HG03521 (cell line): Measurements from ENCODE around the gene CAV1.

ENCODE experiments used
- ATAC-seq: cut with Tn5 transposase; IDR thresholded peaks from one replicate; pipeline ENCODE4 v1.9.1; 2021; ENCODE audit warnings: mild to moderate bottlenecking, moderate library complexity; ENCODE audit not compliant: unreplicated experiment

CAV1 gene

DNA sequence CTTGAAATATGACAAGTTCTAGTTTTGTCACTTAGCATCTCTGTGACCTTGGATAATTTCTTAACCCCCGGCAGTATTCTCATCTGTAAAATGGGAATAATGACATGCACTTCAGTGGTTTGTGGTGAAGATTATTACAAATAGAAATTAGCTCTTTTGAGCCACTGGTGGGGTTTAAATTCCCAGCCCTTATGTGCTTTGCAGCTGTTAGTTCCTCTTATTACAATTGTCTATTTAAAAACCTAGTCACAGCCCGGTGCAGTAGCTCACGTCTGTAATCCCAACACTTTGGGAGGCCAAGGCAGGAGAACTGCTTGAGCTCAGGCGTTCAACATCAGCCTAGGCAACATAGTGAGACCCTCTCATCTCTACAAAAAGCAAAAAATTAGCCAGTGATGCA lies 30.1 kb downstream of the CAV1 start:
- no peak for ATAC-seq

DNA sequence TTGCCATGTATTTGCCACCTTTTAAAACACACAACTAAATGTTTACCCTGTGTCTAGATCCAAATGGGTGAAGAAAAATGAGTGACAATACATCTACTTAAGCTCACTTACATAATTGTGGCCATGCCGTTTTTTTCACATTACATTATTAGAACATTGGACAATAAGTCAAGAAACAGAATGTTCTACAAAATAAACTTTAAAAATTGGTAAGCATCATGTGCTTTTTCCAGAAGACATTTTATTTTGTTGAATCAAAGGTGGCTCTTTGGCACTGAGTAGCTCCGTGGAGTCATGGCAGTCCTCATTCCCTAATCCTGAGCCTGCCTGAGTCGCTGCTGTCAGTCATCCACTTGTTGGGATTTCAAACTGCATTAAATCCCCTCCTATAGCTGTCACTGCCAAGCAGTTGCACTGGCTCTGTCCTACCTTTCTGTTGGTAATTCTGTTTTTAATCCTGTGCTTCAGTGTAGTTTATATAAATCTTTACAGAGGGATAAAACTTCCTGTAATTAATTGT lies 32.3 kb downstream of the CAV1 start:
- no peak for ATAC-seq

DNA sequence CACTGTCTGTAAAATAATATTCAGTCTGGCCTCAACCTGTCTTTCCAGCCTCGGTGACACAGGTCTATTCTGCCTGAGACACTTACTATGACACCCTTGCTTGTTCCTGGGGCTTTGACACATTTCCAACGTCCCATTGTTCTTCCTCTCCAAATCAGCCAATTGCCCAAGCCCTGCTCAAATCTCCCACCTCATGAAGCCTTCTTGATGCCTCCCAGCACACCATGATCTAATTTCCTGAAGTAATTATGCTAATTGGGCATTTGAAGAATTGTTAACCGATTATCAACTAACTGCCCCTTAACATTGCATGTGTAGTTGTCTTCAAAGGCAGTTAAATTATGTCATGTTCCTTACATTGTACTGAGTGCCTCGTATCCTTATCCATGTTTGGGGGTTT lies 33.1 kb downstream of the CAV1 start:
- ATAC-seq: no peak

DNA sequence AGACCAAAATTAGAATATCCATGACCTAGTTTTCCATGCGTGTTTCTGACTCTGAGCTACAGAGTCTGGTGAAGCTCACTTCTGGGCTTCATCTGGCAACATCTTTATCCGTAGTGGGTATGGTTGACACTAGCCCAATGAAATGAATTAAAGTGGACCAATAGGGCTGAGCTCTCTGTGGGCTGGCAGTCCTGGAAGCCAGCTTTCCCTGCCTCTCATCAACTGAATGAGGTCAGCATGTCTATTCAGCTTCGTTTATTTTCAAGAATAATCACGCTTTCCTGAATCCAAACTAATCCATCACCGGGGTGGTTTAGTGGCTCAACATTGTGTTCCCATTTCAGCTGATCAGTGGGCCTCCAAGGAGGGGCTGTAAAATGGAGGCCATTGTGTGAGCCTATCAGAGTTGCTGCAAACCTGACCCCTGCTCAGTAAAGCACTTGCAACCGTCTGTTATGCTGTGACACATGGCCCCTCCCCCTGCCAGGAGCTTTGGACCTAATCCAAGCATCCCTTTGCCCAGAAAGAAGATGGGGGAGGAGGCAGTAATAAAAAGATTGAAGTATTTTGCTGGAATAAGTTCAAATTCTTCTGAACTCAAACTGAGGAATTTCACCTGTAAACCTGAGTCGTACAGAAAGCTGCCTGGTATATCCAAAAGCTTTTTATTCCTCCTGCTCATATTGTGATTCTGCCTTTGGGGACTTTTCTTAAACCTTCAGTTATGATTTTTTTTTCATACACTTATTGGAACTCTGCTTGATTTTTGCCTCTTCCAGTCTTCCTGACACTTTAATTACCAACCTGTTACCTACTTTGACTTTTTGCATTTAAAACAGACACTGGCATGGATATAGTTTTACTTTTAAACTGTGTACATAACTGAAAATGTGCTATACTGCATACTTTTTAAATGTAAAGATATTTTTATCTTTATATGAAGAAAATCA lies 35.5 kb downstream of the CAV1 start:
- ATAC-seq: no peak

DNA sequence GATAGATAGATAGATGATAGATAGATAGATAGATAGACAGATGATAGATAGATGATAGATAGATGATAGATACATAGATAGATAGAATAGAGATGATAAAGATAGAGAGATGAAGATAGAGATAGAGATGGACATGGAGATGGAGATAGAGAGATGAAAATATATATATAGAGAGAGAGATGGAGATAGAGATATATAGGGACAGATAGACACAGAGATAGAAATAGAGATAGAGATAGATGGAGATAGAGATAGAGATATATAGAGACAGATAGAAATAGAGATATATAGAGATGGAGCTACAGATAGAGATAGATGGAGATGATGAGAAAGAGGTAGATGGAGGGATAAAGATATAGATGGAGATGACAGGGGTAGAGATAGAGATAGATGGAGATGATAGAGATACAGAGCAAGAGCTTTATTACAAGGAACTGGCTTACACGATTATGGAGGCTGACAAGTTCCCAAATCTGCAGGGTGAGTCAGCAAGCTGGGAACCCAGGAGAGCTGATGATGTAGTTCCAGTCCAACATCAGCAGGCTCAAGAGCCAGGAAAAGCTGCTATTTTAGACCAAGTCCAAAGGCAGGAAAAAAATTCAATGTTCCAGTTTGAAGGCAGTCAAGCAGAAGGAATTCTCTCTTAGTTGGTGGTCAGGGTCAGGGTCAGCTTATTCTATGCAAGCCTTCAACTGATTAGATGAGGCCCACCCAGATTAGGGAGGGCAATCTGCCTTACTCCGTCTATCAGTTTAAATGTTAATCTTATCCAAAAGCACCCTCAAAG lies 37.1 kb downstream of the CAV1 start:
- ATAC-seq: no peak

DNA sequence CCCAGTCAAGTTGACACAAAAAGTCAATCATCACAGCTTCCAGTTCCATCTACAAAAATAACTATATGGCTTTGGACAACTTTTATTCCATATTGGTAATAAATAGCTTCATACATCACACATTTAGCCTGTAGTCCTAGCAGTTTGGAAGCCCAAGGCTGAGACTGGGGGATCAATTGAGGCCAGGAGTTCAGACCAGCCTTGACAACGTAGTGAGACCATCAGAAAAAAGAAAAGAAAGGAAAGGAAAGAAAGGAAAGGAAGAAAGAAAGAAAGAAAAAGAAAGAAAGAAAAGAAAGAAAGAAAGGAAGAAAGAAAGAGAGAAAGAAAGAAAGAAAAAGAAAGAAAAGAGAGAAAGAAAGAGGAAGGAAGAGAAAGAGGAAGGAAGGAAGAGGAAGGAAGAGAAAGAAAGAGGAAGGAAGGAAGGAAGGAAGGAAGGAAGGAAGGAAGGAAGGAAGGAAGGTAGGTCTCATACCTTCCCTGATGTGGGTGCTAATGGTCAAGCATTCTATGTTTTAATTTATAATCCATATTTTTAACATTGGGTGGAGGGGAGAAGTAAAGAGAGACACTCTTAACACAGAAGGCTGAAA lies 37.8 kb downstream of the CAV1 start:
- ATAC-seq: no peak

DNA sequence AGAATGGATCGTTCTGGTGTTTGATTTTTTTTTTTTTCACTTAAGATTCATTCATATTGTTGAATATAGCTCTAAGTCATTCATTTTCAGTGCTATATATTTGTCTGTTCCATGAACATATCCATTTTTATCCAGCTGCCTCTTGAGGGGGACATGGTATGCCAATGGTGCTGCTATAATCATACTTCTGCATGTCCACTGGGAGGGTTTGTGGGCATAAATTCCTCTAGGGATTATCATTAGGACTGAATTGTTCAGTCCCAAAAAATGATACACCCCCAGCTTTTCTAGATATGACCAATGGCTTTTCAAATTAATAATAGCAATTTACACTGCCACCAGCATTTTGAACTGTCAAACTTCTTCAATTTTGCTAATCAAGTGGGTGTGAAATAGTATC lies 41.1 kb downstream of the CAV1 start:
- no peak for ATAC-seq

DNA sequence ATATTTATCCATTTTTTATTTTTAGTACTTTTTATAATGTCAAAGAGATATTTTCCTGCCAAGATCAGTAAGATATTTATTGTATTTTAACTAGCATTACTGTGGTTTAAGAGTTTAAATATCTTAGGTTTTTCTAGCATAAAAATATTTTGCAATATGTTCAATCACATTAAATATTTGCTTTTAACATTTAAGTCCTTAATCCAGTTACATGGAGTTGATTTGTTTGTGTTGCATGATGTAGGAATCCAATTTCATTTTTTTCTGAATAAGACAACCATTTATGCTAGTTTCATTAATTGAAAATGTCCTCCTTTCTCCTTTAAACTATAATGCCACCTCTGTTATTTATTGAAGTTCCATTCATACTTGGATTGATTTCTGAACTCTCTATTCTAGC lies 41.8 kb downstream of the CAV1 start:
- no peak for ATAC-seq

DNA sequence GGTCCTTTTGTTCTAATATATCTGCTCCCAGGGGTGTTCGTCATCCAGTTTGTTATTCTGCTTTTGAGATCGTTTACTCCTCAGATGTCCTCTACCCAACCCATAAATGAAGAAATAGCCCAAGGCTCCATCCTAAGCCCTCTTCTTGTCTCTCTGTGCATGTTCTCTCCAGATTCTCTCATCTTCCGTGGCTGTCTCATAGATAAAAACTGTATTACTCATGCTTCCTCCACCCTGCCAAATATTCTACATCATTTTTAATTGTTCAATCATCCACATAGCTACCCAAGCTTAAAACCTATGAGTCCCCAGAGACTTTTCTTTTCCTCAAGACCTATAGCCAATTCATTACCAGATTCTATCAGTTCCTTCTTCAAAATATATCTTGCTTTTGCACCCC lies 44.9 kb downstream of the CAV1 start:
- no peak for ATAC-seq

DNA sequence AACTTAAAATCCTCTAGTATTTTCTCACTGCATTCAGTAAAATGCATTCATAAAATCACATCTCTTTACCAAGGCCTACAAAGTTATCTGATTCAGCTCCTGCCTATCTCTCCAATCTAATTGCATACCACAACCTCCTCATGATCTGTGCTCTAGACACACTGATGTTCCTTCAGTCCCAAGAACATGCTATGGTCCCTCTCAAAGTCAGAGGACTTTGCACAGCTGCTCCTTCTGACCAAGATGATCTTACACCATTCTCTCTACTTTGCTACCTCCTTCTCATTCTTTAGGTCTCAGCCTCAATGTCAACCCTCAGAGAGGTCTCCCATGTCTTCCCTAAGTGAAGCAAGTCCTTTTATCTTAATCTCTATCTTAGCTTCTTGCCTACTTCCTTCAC lies 45.5 kb downstream of the CAV1 start:
- ATAC-seq: no peak

DNA sequence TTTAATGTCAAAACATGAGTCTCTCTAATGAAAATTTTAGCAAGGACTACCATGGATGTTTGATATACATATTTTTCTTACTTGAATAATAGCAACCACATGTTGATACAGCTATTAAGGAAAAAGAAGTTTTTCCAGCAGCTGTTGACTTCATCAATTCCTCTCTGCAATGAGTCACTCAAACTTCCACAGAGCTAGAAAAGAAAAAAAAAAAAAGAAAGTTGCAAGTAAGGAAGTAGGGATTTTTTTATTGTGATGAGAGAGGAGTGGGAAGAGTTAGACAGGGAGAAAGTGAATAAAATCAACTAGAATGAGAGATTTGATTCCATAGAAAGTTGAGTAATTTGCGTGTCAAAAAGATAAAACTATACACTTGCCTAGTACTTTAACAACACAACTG lies 46.2 kb downstream of the CAV1 start:
- no peak for ATAC-seq

DNA sequence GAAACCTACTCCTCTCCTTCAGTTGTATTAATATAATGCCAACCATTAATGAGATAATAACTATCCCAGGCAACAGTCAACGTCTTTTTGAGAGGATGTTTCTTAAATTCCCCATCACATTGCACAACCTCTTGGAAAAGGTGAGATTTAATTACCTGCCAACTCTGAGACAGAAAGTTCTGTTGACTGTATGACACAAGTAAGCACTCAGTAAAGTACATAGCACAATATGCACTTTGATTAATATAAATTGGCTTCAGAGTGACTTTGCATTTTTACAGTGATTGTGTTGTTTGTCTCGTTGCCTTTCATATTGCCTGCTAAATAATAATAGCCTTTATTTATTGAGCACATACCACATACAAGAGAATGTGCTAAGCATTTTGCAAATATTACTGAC lies 46.7 kb downstream of the CAV1 start:
- no peak for ATAC-seq

DNA sequence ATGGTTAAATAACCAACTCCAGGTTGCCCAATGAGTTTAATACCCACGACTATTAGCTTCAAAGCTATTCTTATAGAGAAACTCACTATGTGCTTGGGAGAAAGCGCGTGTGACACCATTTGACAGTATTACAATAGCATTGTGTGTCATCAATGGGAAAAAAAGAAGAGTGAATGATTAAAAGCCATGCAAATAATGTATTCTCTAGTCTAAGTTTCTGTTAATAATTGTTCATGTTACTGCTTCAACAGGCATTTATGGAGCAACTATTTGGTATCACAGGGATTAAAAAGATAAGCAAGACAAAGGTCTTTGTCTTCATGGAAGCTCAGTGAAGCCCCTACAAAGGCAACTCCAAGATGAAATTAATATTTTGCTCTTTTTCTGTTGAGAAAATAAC lies 47.2 kb downstream of the CAV1 start:
- ATAC-seq: no peak

DNA sequence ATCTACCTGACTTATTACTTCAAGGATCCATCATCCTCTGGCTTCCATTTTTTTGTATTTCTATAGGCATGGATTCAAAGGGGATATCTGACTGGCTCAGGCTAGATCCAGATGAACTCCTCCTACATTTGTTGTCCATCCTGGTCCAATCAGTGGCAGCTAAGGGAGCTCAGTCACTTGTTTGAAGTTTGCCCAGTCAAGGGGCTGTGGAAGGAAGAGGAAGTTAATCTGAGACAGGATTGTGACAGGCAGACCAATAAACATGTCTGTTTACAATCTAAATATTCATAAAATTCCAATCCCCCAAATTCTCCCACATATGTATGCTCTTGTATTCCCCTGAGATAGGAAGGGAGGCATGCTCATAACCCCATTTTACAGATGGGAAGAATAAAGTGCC lies 48.7 kb downstream of the CAV1 start:
- ATAC-seq: no peak

DNA sequence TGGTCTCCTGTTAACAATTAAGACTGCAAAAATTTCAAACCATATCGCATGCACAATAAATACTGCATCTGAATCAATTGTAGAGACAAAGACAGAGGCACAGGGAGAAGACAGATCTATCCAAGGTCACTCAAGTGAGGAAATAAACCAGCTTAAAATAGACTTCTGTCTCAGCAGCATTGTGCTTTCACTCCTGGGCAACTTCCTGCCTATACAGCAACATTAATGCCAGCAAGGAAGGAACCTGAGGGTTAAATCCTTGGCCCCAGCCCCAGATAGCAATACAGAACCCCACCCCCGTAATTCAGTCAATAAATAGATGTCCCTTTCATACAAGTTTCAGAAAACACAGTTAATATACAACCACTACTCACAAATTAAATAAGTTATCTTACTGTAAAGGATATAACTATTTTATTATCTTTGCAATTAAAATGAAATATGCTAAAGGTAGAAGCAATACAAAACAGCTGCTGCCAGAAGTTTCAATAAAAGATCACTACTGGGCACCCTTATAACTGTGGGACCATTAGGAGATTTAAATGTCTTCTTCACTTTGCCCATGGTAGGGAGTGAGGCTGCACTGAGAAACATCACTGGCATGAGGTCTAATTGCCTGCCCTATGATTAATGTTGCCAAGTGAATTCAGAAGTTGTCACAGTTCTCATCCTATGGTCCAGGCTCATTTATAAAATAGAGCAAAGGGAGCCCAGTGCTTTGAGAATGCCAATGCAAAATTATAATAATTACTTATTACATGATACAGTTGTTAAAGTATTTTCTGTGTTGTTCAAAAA lies 49.4 kb downstream of the CAV1 start:
- ATAC-seq: no peak

DNA sequence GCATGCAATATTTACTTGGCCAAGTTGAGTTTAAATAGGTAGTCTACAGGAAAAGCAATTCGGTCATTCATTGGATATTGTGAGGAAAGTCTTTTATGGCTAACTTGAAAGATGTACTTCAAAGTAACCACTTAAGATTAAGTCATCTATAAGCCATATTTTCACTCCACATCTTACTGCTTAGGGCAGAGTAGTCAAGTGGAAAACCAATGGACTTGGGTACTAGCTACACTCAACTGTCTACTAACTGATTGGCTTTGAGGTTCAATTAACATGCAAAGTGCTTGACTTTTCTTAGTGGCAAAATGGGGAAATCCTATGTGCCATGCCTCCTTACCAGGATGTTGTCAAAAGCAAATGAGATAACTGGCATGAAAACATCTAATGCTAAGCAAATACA lies 51.0 kb downstream of the CAV1 start:
- no peak for ATAC-seq

DNA sequence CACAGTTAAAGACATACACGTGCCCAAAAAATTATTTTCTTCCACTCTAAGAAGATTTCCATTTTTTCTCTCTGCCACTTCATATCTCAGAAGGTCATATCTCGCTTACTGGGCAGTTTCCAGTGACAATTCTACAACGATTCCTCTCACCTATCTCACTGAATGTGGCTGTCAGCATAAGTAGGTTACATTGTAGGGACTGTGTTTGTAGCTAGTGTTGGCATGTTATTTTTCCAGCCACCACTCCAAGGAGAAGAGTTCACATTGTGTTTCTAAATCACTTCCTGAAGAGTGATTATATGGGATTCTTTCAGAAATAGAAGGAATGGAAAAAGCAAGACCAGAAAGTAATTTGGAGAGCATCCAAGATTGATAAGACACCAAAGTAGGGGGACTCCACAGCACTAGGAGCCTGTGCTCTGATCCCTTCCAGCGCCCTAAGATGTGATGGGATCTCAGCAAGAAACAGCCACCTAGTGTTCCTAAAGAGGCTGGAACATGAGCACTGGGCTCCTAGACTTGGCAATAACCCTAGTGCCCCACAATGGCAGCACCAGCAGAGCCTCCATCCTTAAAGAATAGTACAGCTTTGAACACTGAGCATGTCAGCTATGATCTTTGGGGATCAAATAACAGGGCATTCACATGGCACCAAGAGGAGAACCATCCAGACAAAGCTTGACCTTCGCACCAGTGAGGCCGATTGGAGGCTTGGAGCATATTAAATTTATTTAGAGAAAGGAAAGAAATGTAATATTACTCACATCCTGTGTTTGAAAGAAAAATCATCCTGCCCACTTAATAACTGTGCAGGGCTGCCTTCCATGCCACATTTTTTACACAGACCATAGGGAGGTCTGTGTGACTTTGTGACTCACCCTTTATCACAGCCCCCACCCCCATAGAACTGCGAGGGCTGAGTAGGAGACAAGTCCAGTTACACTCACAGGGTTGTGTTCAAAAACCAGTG lies 51.8 kb downstream of the CAV1 start:
- no peak for ATAC-seq

DNA sequence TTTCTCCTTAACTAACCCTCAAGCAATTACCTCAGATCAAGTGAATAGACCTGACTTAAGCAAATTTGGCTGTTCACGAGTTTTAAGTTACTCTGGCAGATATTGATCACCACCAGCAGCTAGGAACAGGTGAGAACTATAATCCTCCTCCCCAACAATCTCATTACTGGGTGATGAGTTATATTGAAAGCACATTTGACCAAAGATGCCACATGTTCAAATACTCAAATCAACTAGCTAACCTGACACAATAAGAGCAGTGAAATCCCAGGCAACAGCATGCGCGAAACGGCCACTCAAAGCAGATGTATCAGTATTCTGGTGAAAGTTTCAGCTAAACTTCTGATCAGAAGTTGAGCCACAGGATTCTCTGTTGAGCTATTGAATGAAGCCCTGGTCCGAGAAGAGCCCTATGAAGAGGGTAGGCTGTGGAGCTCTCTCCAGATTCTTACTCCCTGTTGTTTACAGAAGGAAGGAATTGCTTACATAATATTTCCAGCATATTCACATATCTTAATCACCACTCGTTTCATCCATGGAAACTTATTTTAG lies 52.6 kb downstream of the CAV1 start:
- ATAC-seq: peak; percentile 75

DNA sequence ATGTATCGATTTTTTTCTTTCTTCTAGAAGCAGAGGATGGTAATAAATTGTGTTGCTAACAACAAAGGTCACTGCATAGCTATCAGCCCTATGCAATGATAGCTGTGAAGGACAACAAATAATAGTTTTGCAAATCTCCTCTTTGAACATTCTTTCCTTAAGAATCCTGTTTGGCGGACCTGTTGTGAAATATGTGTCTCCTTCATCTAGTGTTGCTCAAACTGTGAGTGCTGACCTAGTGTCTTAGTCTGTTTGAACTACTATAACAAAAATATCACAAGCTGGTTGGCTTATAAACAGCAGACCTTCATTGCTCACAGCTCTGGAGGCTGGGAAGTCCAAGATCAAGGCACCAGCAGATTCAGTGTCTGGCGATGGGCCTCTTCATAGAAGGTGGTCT lies 53.7 kb downstream of the CAV1 start:
- no peak for ATAC-seq
